ENCODE data around the gene KLK10. TPM values are rescaled to one million over a fixed set of nuclear protein-coding genes. Genes with fewer than 3 reads are reported as not detected.

The KLK10 gene
- total and polyA plus RNA-seq, 10 of the 15 experiments (the other 5 are each of a cell fraction or from before 2014, with no cell fraction given) = not detected

DNA sequence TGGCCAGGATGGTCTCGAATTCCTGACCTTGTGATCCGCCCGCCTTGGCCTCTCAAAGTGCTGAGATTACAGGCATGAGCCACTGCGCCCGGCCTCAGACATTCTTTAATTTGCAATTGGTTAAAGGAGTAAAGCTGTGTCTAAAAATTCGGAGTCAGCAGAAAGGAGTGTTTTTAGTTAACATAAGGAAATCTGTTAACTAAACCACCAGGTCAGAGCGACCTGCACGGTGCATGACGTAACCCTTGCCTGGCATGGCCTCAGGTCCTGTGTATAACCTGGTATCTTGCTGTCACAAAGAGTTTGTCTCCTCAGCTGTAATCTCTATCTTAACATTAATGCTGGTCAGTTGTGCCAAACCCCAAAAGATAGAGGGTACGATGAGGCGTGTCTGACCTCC, 24.8 kb upstream of the KLK10 start:
- no peak for TF ChIP-seq POU2F2 (IDR thresholded peaks at IDR 0.05; ENCODE audit: borderline replicate concordance, low read depth, low read length)
- TF ChIP-seq, protein P1, sequence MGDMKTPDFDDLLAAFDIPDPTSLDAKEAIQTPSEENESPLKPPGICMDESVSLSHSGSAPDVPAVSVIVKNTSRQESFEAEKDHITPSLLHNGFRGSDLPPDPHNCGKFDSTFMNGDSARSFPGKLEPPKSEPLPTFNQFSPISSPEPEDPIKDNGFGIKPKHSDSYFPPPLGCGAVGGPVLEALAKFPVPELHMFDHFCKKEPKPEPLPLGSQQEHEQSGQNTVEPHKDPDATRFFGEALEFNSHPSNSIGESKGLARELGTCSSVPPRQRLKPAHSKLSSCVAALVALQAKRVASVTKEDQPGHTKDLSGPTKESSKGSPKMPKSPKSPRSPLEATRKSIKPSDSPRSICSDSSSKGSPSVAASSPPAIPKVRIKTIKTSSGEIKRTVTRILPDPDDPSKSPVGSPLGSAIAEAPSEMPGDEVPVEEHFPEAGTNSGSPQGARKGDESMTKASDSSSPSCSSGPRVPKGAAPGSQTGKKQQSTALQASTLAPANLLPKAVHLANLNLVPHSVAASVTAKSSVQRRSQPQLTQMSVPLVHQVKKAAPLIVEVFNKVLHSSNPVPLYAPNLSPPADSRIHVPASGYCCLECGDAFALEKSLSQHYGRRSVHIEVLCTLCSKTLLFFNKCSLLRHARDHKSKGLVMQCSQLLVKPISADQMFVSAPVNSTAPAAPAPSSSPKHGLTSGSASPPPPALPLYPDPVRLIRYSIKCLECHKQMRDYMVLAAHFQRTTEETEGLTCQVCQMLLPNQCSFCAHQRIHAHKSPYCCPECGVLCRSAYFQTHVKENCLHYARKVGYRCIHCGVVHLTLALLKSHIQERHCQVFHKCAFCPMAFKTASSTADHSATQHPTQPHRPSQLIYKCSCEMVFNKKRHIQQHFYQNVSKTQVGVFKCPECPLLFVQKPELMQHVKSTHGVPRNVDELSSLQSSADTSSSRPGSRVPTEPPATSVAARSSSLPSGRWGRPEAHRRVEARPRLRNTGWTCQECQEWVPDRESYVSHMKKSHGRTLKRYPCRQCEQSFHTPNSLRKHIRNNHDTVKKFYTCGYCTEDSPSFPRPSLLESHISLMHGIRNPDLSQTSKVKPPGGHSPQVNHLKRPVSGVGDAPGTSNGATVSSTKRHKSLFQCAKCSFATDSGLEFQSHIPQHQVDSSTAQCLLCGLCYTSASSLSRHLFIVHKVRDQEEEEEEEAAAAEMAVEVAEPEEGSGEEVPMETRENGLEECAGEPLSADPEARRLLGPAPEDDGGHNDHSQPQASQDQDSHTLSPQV (IDR thresholded peaks at IDR 0.05) = no peak
- no peak for TF ChIP-seq ZNF384 (IDR thresholded peaks at IDR 0.05; ENCODE audit: borderline replicate concordance, low read depth, low read length)
- TF ChIP-seq EED (IDR thresholded peaks at IDR 0.05; ENCODE audit: low read depth) = no peak
- TF ChIP-seq KDM1A (IDR thresholded peaks at IDR 0.05; ENCODE audit: borderline replicate concordance) = no peak
- no peak for TF ChIP-seq BCL11A (IDR thresholded peaks at IDR 0.05; ENCODE audit: low read depth, low read length)
- TF ChIP-seq TAF1 (IDR thresholded peaks at IDR 0.05; ENCODE audit: borderline replicate concordance, low read depth, low read length) = no peak
- TF ChIP-seq GABPA (IDR thresholded peaks at IDR 0.05; ENCODE audit: low read depth) = no peak
- TF ChIP-seq NBN (IDR thresholded peaks at IDR 0.05) = no peak
- no peak for TF ChIP-seq RBBP5 (conservative IDR thresholded peaks at IDR 0.05)
- TF ChIP-seq ZNF622 (IDR thresholded peaks at IDR 0.05) = no peak
- TF ChIP-seq, protein P2, sequence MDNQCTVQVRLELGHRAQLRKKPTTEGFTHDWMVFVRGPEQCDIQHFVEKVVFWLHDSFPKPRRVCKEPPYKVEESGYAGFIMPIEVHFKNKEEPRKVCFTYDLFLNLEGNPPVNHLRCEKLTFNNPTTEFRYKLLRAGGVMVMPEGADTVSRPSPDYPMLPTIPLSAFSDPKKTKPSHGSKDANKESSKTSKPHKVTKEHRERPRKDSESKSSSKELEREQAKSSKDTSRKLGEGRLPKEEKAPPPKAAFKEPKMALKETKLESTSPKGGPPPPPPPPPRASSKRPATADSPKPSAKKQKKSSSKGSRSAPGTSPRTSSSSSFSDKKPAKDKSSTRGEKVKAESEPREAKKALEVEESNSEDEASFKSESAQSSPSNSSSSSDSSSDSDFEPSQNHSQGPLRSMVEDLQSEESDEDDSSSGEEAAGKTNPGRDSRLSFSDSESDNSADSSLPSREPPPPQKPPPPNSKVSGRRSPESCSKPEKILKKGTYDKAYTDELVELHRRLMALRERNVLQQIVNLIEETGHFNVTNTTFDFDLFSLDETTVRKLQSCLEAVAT (IDR thresholded peaks at IDR 0.05) = no peak
- no peak for TF ChIP-seq ZNF217 (IDR thresholded peaks at IDR 0.05)
- no peak for TF ChIP-seq BACH1 (IDR thresholded peaks at IDR 0.05; ENCODE audit: borderline replicate concordance)
- no peak for TF ChIP-seq RAD21 (IDR thresholded peaks at IDR 0.05; ENCODE audit: insufficient read depth, low read depth, low read length)
- TF ChIP-seq, protein P3, sequence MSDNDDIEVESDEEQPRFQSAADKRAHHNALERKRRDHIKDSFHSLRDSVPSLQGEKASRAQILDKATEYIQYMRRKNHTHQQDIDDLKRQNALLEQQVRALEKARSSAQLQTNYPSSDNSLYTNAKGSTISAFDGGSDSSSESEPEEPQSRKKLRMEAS (IDR thresholded peaks at IDR 0.05; ENCODE audit: low read depth, low read length) = no peak
- TF ChIP-seq, protein P4, sequence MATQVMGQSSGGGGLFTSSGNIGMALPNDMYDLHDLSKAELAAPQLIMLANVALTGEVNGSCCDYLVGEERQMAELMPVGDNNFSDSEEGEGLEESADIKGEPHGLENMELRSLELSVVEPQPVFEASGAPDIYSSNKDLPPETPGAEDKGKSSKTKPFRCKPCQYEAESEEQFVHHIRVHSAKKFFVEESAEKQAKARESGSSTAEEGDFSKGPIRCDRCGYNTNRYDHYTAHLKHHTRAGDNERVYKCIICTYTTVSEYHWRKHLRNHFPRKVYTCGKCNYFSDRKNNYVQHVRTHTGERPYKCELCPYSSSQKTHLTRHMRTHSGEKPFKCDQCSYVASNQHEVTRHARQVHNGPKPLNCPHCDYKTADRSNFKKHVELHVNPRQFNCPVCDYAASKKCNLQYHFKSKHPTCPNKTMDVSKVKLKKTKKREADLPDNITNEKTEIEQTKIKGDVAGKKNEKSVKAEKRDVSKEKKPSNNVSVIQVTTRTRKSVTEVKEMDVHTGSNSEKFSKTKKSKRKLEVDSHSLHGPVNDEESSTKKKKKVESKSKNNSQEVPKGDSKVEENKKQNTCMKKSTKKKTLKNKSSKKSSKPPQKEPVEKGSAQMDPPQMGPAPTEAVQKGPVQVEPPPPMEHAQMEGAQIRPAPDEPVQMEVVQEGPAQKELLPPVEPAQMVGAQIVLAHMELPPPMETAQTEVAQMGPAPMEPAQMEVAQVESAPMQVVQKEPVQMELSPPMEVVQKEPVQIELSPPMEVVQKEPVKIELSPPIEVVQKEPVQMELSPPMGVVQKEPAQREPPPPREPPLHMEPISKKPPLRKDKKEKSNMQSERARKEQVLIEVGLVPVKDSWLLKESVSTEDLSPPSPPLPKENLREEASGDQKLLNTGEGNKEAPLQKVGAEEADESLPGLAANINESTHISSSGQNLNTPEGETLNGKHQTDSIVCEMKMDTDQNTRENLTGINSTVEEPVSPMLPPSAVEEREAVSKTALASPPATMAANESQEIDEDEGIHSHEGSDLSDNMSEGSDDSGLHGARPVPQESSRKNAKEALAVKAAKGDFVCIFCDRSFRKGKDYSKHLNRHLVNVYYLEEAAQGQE (IDR thresholded peaks at IDR 0.05; ENCODE audit: low read depth, low read length) = no peak
- ATAC-seq (no peak), FAIRE-seq (no peak), DNase-seq (ENCODE audit: low read depth, low spot score) (no peak)
- CTCF ChIA-PET = no interaction called here
- Histone ChIP-seq H3K27ac (ENCODE audit: control insufficient read depth, insufficient read depth) (no peak overlapping the region), H3K4me1 (ENCODE audit: control insufficient read depth, insufficient read depth, low read length) (no peaks in the 10 kb centered on the region), H3K79me2 (ENCODE audit: control insufficient read depth, insufficient read depth, low read length) (no peaks in the 10 kb centered on the region), H4K20me1 (ENCODE audit: control insufficient read depth, insufficient read depth) (no peaks in the 10 kb centered on the region), H3K36me3 (ENCODE audit: control insufficient read depth in 2 of 2, insufficient read depth in 2 of 2, low read length in 1 of 2) (no peaks in the 10 kb centered on the region), H3K27me3 (replicated peaks in 1 of 2; ENCODE audit: control insufficient read depth in 2 of 2, insufficient read depth in 2 of 2, low read length in 1 of 2) (no peaks in the 10 kb centered on the region), H2AFZ (ENCODE audit: control insufficient read depth, low read depth, low read length) (no peak overlapping the region), H3K9me3 (replicated peaks; ENCODE audit: control insufficient read depth, insufficient read depth, low read length) (no peaks in the 10 kb centered on the region), H3K4me2 (ENCODE audit: control insufficient read depth, insufficient read depth) (no peak overlapping the region), H3K9ac (ENCODE audit: control insufficient read depth, insufficient read depth, low read length) (no peak overlapping the region), H3K4me3 (no peak overlapping the region)
- in situ Hi-C loops (cut with MboI) (no loop called here), intact Hi-C loops (cut with micrococcal nuclease; ENCODE audit: unreplicated experiment) (no loop called here)
- BruUV-seq (replicated peaks) = no TSS peak
- 69% methylated on average over 11 of the region's 11 CpGs for WGBS (ENCODE audit: insufficient coverage, insufficient replicate concordance, low lambda C conversion rate, missing lambda C conversion rate)
- RAD21 ChIA-PET (ENCODE audit: unreplicated experiment) = no interaction called here
- POLR2A ChIA-PET = no interaction called here
- SMC1A ChIA-PET (ENCODE audit: uncharacterized antibody, unreplicated experiment) = no interaction called here

All from GM12878 (cell line).